Prostate gland (tissue), 2 donors: Measurements from ENCODE around the gene NUCKS1. TPM values are rescaled to one million over a fixed set of nuclear protein-coding genes. Genes with fewer than 3 reads are reported as not detected.
A peak's percentile ranks its signal among the peaks of the same experiment; 100 is the strongest.

Experiments
- DNase-seq: peaks from one replicate; pipeline ENCODE4 v3.0.0-alpha.2; 2019; ENCODE audit warnings: low spot score
- H3K27ac ChIP-seq, 2 donors: fragments of 200-600 bp; sonication (generic); 2 replicates each; pipeline ENCODE4 v1.5.1; 2017 to 2019
- H3K27me3 ChIP-seq: fragments of 200-600 bp; sonication (generic); replicated peaks from 2 replicates; pipeline ENCODE4 v1.5.1; 2019; ENCODE audit not compliant: insufficient read depth
- H3K36me3 ChIP-seq, 2 donors: fragments of 200-600 bp; sonication (generic); 1 replicate in 1 of 2; 2 replicates in 1 of 2; pipeline versions ENCODE4 v1.5.1 to v1.8.1; 2017 to 2019
- H3K4me1 ChIP-seq: fragments of 200-600 bp; sonication (generic); replicated peaks from 2 replicates; pipeline ENCODE4 v1.5.1; 2019
- H3K4me3 ChIP-seq, 2 donors: fragments of 200-600 bp; sonication (generic); 2 replicates each; pipeline ENCODE4 v1.5.1; 2017 to 2019
- H3K9me3 ChIP-seq: fragments of 200-600 bp; sonication (generic); 2 replicates; pipeline ENCODE4 v1.5.1; 2017
- POLR2A ChIP-seq: fragments of 450-650 bp; IDR thresholded peaks from one replicate; pipeline ENCODE4 v1.6.1; 2016; ENCODE audit warnings: antibody characterized with exemption, mild to moderate bottlenecking
- POLR2AphosphoS5 ChIP-seq: sonication (generic); formaldehyde crosslinking; IDR thresholded peaks from one replicate; pipeline ENCODE4 v1.6.1; 2017; ENCODE audit warnings: antibody characterized with exemption
- WGBS: methylation state at CpG from one replicate; pipeline ENCODE4 v1.1.5; 2018; 5-methylcytosine and 5-hydroxymethylcytosine counted together
- intact Hi-C: fragments of 100-400 bp; cut with DNase I; formaldehyde crosslinking; loops from one replicate; pipeline ENCODE4 v1.14.2; 2022
- total RNA-seq, 2 donors: library from RNA; depleted of rRNA; stranded (reverse); fragments of >200 nt; gene quantifications; one replicate each; pipeline ENCODE4 v1.1.0, GENCODE V29; 2016
- TF ChIP-seq, protein P1 (sequence below), 4 experiments: fragments of 200-600 bp in 2 of 4; fragments of 450-650 bp in 2 of 4; sonication (generic) in 2 of 4; IDR thresholded peaks; 1 replicate in 3 of 4; 2 replicates in 1 of 4; pipeline ENCODE4 v1.5.1; 2016 to 2019; ENCODE audit warnings: antibody characterized with exemption in 4 of 4, mild to moderate bottlenecking in 2 of 4, moderate library complexity in 2 of 4

NUCKS1 gene
- total RNA-seq, 2 donors from 2014 or later, result 102 to 111 TPM

DNA sequence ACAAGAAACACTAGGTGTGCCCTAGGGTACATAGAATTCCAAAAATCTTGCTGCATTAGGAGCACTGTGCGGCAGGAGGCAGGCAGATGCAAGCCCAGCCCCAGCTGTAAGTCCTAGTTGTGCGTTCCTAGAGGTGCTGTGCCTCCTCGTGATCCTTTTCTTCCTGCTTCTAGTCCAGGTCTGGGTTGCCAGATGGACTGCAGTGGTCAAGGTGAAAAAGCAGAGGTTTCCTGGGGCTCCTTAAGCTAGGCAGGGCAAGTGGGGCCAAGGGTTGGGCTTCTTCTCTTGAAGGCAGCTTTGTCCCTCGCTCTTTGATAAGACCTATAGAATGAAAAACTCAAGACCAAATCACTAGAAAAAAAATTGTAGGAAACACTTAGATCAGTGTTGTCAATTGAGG lies 48.1 kb downstream of the NUCKS1 start:
- H3K4me1 ChIP-seq, result peaks cover 28% of the 10 kb centered on the region
- H3K27me3 ChIP-seq, result no peaks in the 10 kb centered on the region
- DNase-seq, result no peak
- 72% methylated on average over 4 of the region's 4 CpGs for WGBS
- H3K4me3 ChIP-seq, result no peak overlapping the region
- TF ChIP-seq POLR2A, result no peak
- TF ChIP-seq, protein P1, sequence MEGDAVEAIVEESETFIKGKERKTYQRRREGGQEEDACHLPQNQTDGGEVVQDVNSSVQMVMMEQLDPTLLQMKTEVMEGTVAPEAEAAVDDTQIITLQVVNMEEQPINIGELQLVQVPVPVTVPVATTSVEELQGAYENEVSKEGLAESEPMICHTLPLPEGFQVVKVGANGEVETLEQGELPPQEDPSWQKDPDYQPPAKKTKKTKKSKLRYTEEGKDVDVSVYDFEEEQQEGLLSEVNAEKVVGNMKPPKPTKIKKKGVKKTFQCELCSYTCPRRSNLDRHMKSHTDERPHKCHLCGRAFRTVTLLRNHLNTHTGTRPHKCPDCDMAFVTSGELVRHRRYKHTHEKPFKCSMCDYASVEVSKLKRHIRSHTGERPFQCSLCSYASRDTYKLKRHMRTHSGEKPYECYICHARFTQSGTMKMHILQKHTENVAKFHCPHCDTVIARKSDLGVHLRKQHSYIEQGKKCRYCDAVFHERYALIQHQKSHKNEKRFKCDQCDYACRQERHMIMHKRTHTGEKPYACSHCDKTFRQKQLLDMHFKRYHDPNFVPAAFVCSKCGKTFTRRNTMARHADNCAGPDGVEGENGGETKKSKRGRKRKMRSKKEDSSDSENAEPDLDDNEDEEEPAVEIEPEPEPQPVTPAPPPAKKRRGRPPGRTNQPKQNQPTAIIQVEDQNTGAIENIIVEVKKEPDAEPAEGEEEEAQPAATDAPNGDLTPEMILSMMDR (IDR thresholded peaks at IDR 0.05), result no peak
- no peak for TF ChIP-seq POLR2AphosphoS5
- no peaks in the 10 kb centered on the region for H3K36me3 ChIP-seq
- peak overlapping the region; percentile 57 to 76 for H3K27ac ChIP-seq
- no peaks in the 10 kb centered on the region for H3K9me3 ChIP-seq
- intact Hi-C loops, result no loop called here

DNA sequence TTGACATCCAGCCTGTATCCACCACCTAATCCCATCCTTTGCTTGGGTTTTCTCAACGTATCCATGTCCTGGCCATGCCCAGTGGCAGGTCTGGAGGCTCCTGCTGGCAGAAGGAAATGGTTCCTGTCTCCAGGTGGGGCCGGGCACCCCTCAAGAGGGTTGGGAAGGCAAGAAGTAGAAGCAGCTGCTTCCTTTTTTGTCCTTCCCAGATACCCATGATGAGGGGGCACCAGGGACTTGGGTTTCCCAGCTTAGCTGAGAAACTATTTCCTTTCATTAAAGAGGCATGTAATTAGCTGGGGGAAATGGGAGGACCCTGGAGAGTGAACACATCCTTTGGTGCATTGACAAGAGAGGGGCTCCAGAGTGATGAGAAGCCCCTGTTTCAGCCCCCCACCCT lies 48.6 kb downstream of the NUCKS1 start:
- Histone ChIP-seq H3K4me3 (no peak overlapping the region), H3K4me1 (peaks cover 28% of the 10 kb centered on the region), H3K36me3 (no peaks in the 10 kb centered on the region), H3K27ac (peak overlapping the region; percentile 57 to 76), H3K27me3 (no peaks in the 10 kb centered on the region), H3K9me3 (no peaks in the 10 kb centered on the region)
- DNase-seq, result no peak
- TF ChIP-seq POLR2A, result no peak
- TF ChIP-seq, protein P1 (IDR thresholded peaks at IDR 0.05), result no peak
- TF ChIP-seq POLR2AphosphoS5, result no peak
- 49% methylated on average over 2 of the region's 2 CpGs for WGBS
- intact Hi-C loops, result no loop called here

DNA sequence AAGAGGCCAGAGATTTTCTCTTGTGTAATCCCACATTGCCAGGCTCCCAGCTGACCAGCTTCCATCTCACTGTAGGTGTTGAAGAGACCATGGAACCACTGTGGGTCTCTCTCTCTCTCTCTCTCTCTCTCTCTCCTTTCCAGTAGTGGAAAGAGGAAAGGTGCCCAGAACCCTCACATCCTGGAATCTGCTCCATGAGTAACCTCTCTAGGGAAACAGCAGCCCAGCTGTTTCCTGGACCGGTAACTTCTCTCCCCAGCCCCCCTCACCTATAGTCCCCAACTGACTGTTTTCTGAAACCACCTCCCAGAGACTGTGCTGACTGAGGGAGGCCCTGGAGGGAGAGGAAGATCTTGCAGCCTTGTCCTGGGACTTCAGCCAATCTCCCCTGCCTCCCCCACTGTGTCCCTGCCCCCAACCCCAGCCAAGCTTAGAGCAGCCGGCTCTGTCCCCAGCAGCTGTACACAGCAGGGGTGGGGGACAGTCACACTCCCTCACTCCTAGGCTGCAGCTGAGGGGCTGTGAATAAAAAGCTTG lies 49.0 kb downstream of the NUCKS1 start:
- Histone ChIP-seq H3K4me3 (no peak overlapping the region), H3K27me3 (no peaks in the 10 kb centered on the region), H3K9me3 (no peaks in the 10 kb centered on the region), H3K27ac (peak overlapping the region; percentile 57 to 76), H3K36me3 (no peaks in the 10 kb centered on the region), H3K4me1 (peaks cover 28% of the 10 kb centered on the region)
- intact Hi-C loops, result no loop called here
- 38% methylated on average over 2 of the region's 2 CpGs for WGBS
- no peak for DNase-seq
- TF ChIP-seq POLR2AphosphoS5 (no peak), POLR2A (no peak)
- TF ChIP-seq, protein P1 (IDR thresholded peaks at IDR 0.05), result no peak

DNA sequence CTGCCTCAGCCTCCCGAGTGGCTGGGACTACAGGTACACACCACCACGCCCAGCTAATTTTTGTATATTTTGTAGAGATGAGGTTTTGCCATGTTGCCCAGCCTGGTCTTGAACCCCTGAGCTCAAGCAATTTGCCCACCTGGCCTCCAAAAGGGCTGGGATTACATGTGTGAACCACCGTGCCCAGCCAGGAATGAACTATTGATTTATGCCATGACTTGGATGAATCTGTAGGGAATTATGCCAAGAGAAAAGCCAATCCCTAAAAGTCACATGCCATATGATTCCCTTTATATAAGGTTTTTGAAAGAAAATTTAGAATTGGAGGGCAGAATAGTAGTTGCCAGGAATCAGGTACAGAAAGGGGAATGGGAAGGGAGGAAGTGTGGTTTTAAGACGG lies 50.6 kb downstream of the NUCKS1 start:
- H3K27me3 ChIP-seq, result no peaks in the 10 kb centered on the region
- H3K4me3 ChIP-seq, result no peak overlapping the region
- intact Hi-C loops, result no loop called here
- no peaks in the 10 kb centered on the region for H3K36me3 ChIP-seq
- H3K27ac ChIP-seq, result peak overlapping the region in 1 of 2 donors; percentile 76
- no peaks in the 10 kb centered on the region for H3K9me3 ChIP-seq
- TF ChIP-seq POLR2A (no peak), POLR2AphosphoS5 (no peak)
- TF ChIP-seq, protein P1 (IDR thresholded peaks at IDR 0.05), result no peak
- 76% methylated on average over 4 of the region's 4 CpGs for WGBS
- peaks cover 28% of the 10 kb centered on the region for H3K4me1 ChIP-seq
- no peak for DNase-seq

DNA sequence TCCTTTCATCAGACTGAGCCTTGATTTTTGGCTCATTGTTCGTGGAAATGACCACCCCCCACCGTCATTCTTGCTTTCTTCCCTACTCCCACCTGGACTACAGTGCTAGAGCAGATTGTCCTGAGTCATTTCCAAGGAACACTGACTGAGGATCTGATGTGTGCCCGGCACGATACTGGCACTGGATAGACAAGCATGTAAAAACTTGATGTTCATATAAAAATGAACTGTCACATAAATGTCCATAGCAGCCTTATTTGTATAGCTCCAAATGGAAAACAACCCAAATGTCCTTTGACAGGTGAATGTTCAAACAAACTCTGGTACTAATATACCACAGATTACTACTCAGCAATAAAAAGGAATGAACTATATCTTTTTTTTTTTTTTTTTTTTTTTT lies 51.1 kb downstream of the NUCKS1 start:
- peaks cover 28% of the 10 kb centered on the region for H3K4me1 ChIP-seq
- WGBS, result 58% methylated on average over 4 of the region's 4 CpGs
- H3K27me3 ChIP-seq, result no peaks in the 10 kb centered on the region
- H3K27ac ChIP-seq, result peak overlapping the region; percentile 61 to 76
- intact Hi-C loops, result no loop called here
- no peaks in the 10 kb centered on the region for H3K36me3 ChIP-seq
- TF ChIP-seq, protein P1 (IDR thresholded peaks at IDR 0.05), result no peak
- peak; percentile 91 for TF ChIP-seq POLR2AphosphoS5
- H3K9me3 ChIP-seq, result no peaks in the 10 kb centered on the region
- peak; percentile 71 for DNase-seq
- H3K4me3 ChIP-seq, result no peak overlapping the region
